Activated T-helper 9 cell treated with anti-CD3 and anti-CD28 coated beads, Interleukin-2, amount 50 U/mL, for 16 hours (primary cell): ENCODE data around the gene FBXW5.

Experiments
- DNase-seq: peaks from one replicate; pipeline ENCODE4 v3.0.0-alpha.2; 2020; ENCODE audit warnings: low read depth

FBXW5 gene

DNA sequence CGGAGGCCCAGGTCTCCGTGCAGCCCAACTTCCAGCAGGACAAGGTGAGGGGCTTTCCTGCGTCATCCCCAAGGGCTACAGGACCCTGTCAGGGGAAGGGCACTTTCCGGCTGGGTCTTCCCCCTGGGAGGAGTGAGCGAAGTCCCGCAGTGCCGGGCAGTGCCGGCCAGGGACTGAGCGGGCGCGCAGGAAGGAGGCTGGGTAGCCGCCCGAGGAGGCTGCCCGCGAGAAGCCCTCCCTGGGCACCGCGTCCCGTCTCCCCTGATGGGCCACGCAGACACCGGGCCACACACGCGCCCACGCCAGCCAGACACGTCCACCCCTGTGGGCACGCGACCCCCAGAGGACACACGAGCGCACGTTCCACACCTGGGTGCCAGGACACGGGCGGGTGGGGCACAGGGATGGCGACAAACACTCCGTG, 33.1 kb upstream of the FBXW5 start:
- DNase-seq = no peak

DNA sequence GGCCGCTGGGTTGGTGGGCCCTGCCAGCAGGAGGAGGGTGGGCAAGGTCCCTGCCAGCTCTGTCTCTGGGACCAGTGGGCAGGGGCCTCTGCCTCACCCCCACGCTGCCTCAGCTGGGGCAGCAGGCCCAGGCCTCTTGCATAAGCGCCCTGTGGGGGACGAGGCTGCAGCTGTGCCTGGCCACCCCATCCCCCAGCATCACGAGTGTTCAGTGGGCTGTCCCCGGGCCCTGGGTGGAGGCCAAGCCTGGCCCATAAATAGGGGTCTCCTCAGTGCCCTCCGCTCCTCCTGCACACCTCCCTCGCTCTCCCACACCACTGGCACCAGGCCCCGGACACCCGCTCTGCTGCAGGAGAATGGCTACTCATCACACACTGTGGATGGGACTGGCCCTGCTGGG, 32.7 kb upstream of the FBXW5 start, which contains the start of gene PTGDS:
Gene PTGDS (plus strand): TSS at position 282 of the 400 bp plus-strand sequence. CDS start 75 bp downstream, at position 357.
- DNase-seq = no peak

DNA sequence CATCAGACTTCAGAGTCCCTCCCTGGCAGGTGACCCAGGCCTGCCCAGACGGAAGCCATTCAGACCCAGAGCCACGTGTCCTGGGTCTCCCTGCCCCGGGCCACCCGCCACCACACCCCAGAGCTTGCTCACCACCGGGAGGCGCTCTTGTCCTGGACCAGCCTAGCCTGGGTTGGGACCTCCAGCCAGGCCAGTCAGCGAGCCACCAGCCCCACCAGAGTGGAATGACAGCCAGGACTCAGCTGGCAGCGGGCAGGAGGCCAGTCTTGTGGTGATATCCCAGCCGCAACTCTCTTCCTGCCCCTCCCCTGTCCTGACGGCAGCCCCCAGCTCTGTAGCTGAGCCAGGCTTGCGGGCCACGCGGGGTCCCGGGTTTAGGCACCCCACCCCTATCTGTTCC, 31.1 kb upstream of the FBXW5 start:
- DNase-seq = no peak

DNA sequence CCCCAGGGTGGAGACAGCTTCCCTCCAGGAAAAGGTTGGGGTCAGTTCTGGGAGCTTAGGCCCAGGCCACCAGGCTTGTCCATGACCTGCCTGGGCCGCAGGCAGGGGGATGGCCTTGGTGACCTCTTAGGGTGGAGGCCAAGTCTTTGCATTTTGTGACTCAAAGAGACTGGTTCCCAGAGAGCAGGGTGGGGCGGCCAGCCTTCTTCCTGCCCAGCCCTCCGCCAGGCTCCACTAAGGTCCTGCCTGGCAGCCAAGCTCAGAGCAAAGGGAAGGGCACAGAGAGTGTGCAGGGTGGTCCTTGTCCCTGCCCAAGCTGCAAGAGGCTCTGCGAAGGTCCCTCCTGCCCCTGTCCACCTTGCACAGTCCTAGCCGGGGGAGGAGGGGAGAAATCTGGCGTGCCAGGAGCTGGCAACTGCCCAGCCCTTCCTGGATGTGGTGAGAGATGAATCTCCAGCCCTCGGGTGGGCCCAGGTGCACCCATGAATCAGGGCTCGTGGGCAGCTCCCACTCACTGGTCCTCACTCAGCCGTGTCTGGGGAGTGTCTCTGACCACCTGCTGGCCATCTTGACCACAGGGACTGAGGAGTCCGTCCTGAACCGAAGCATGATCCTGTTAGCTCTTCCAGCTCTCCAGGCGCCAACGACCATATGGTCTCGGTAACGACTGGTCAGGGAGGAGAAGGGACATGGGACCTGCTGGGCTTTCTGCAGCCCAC, 30.4 kb upstream of the FBXW5 start:
- no peak for DNase-seq

DNA sequence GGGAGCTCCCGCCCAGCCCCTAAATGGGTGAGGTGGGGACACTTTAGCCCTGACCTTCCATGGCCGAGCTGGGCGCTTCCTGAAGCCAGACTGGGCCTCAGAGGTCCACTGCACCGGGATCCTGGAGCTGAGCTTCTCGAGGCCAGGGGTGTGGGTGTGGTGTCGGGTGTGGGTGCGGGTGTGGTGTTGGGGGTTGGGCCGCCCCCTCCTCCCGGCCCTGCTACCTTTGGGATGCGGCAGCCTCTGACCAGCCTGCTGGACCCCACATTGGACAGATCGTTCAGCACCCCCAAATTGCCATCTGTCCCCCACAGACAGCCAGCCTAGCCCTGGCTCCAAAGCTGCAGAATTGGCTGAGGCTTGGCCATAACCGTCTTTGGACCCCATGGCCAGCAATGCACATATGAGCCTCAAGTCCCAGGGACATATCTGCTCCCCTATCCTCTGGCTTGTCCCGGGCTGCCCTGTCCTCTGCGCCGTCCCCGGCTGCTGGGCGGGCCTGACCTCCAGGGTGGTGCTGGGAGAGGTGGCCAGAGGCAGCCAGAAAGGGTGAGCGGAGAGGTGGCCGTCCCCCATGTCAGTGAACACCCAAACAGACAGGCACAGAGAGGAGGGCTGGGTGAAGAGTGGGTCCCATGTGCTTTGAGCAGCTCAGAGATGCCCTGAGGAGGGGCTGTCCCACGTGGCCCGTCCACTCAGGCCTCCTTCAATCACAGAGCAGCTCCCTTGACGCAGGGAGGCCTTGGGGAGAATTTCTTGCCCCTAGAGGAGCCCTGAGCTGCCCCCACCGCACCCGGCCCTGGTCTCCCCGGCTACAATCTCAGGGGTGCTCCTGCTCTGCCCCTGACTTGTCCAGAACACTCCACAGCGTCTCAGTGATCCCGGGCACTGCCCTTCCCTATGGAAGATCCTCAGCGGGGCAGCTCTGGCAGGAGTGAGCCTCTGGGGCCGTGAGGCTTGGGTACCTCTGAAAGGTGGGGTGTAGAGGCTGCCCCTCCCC, 29.4 kb upstream of the FBXW5 start:
- no peak for DNase-seq

DNA sequence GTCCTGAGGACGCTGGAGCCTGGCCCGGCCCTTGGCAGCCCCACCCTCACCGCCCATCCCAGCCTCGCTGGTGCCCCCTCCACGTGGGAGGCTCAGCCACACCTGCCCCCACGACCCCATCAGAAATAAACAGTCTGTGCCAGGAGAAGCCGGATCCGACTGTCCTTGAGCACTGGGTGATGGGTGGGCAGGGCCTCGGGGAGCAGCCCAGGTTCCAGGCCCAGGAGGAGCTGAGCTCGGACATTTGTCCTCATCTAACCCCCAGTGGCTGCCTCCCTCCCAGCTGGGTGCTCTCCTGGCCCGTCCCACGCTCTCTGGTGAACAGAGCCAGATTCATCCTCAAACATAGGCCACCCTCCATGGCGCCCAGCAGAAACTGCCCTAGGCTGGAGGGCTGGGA, 28.2 kb upstream of the FBXW5 start:
- no peak for DNase-seq

DNA sequence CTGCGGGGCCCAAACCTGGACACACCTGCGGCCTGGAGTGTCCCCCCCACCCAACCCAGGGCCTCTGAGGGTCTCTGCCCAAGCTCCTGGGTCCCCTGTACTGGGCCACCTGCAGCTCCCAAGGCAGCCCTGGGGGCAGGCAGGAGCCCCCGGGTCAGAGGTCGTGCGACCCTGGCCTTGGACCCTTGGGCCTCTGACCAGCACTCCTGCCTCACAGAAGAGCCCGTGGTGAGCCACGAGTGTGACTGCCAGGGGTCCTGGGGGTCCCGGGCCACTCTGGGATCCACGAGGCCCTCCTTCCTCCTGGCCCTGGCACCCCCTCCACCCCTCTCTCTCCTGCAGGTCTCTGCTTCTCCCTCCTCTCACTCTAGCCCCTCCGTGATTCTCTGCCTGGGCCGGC, 27.8 kb upstream of the FBXW5 start:
- no peak for DNase-seq

DNA sequence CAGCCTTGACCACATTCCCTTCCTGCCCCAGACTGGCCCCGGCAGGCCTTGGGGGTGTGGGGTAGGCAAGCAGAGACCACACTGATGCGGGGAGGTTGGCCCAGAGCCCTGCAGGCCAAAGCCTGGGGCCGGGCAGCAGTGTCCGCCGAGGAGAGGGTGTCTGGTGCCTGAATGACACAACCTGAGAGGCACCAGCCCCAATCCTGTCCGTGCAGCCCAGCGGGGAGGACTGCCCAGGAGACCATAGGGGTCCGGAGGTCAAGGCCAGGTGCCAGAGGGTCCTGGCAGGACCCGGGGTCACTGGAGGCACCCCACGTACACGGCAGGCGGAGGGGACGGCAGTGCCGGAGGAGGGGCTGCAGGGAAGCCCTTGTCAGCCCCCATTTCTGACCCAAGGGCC, 27.2 kb upstream of the FBXW5 start:
- DNase-seq = no peak

DNA sequence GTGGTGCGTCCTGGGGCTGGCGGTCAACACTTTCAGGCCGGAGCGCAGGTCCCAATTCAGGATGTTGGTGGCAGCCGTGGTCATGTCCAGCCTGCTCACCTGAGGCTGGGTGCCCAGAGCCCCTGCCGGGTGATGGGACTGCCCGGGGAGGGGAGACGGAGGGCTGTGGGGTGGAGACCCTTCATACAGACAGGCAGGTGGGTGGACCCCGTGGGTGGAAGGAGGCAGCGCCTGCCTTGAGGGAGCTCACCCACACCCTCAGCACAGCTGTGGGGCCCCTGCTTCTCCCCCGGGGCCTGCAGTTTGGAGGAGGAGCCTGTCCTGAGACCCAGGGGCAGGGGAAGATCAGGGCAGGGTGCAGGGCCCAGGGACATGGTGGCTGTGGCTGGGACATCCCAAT, 25.8 kb upstream of the FBXW5 start:
- DNase-seq = no peak

DNA sequence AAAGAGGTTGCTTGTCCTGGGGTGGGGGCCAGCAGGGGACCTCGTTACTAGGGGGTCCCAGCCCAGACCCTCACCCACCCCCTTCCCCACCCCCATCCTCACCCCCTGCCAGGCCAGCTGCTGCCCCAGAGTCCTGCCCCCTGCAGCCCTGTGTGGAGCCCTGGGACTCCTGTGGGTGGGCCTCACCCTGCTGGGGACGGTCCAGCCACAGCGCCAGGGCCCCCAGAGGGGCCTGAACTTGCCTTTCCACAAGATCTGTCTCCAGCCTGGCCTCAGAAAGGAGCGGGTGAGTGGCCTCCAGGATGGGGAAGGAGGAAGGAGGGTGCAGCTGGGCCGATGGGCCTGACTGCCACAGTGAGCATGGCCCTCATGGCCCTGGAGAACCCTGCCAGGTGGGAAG, 25.2 kb upstream of the FBXW5 start:
- DNase-seq = no peak

DNA sequence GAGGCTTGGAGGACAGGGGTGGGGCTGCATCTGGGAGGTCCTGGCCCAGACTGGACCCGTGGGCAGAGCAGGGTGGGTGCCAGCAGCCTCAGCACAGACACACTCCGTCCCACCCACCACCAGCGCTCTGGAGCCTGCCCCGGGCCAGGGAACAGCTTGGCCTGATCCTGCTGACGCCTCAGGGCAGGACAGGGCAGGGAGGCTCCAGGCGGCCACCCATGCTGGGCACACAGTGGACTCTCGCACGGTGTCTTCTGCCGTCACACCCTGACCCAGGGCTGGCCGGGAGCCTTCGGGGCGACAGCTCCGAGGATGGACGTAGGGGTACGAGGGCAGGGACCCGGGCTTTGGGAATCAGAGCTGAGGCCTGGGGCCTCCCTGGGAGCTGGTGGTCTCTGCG, 24.6 kb upstream of the FBXW5 start:
- DNase-seq = no peak

DNA sequence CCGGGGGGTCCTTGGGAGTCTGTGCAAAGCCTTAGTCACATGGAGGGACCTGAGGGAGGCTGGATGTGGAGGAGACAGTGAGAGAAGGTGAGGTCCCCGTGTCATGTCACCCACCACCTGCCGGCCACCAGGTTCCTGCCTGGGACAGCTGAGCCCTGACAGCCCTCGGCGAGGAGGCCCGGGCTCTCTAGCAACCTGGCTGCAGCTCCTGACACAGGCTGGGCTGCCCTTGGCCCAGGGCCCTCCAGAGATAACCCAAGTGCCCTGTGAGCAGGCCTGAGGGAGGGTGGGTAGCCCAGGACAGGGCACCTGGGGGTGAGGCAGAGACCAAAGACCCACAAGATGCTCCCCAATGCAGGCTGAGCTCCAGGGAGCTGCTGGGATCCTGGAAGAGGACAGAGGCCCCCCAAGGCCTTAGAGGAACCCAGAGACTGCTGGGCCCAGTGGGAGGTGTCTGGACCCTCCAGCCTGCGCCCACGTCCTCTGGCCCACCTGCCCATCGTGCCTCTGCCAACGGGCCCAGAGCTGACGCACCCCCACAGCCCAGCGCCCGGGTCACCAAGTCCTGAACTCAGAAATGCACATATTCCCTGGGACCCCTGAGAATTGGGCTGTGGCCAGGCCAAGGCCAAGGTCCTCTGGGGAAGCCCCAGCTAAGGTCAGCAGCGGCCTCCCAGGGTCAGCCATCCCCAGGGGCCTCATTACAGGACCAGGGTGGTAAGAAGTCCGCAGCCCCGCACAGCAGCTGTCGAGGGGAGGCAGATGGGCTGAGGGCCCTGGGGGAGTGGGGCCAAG, 24.0 kb upstream of the FBXW5 start:
- DNase-seq = no peak

DNA sequence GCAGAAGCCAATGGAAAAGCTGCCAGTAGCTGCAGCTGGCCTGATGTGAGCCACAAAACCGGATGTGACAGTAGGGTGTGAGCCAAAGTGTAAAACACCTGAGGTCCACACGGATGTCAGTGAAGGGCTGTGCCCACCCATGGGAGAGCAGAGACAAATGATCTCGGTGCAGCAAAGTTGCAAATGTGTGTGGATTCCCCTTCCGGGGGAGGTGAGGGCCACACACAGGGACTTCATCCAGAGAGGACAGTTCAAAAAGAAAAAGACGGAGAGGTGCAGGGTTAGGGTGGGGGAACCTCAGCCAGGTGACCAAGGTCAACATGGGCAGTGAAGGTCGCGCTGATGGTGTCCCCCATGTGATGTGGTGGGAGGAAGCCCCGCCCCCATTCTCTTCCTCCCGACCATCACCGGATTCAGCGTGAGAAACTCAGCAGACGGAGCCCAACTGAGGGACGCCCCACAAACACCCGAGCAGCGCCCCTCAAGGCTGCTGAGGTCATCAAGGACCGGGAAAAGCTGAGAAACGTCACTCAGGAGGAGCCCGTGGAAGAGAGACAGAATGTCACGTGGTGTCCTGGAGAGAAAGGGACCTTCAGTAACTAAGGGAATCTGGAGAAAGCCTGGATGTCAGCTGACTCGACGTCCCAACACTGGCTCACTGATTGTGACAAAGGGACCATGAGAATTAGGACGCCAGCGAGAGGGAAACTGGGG, 21.4 kb upstream of the FBXW5 start:
- DNase-seq = no peak

DNA sequence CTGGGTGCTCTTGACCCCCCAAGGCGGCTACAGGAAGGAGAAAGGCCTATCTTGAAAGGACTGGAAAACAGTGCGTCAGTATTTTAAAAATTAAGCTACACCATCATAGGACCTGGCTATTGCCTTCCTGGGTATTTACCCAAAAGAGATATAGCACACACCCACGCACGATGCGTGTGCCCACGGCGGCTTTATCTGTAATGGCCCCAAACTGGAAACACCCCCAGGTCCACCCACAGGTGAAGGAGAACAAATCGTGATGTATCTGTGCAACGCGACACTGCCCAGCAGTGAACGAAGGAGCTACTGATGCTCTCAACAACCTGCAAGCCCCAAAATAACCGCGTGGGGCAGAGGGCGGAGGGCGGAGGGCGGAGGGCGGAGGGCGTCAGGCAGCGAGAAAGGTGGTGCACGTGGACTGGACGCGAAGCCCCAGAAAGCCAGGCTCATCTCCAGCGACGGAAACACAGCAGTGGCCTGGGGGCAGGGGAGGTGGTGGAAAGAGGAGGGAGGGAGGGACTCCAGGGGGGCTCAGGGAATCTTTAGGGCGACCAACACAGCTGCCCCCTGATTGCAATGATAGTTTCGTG, 20.4 kb upstream of the FBXW5 start:
- no peak for DNase-seq

DNA sequence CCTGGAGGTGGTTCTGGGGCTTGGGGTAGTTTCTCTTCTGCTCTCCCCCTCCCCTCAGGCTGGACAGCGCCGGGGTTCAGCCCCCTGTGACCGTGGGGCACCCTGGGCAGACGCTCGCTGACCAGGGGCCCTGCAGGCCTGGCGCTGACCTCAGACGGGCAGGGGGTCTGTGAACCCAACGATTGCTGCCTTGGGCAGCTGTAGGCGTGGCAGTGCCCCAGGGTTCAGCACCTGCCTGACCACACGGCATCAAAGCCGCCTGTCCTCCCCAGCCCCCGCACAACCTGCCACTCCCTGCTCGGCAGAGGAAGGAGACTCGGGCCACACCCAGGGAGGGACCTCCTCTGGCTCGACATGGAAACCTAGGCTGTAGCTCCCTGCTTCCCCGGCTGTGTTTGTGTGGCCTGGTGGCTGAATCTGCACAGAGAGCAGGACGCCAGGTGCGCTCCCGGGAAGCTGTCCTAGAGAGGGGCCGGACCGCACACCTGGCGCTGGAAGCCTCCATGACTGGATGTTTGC, 19.7 kb upstream of the FBXW5 start:
- no peak for DNase-seq

DNA sequence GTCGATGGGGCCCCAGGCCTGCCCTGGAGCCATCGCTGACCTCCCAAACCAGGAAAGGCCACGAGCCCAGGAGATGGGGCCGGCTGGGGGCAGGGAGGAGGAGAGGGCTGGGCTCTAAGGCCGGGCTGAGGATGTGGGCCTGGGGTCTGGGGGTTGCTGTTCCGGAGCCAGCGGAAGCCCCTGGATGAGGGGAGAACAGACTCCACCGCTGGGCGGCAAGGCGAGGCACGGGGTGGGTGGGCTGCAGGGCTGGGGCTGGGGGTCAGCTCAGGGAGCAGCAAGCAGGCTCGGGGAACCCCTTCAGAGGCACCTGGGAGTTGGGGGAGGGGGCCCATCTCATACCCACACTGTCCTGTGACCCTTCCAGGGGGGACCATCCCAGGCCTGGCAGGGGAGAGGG, 19.2 kb upstream of the FBXW5 start:
- no peak for DNase-seq

DNA sequence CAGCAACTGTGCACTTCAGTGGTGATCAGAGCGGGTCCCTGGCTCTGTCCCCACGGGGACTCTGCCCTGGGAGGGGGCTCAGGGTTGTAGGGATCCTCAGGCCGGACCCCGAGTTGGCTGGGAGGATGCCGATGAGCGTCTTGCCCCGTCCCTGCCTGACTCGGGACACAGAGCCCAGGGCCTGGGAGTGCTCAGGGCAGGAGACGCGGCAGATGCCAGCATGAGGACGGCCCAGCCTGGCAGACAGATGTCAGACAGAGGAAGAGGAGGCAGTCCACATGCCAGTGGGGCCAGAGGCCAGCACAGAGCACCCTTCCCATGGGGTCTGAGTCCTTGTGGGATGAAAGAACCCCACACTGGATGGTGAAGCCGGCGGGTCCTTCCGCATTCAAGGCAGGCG, 18.8 kb upstream of the FBXW5 start:
- no peak for DNase-seq

DNA sequence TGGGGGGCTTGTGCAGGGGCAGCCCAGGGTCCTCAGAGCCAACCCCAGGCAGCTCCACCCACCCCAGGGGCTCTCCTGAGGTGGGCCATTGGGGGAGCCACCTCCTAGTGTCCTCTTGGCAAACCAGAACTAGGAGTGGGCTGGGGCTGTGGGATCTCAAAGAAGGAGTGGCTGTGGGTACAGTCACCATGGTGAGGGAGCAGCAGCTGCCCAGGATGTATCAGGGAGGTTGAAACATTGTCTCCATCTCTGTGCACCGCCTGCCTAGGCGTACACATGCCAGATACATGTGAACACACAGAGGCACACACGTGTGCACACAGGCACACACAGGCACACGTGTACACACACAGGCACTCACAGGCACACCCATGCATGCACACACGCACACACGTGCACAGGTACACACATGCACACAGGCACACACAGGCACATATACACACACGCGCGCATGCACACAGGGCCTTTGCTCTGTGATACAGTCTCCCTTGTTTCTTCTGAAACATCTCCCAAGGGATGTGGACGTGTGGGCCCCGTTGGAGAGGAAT, 18.2 kb upstream of the FBXW5 start:
- DNase-seq = no peak

DNA sequence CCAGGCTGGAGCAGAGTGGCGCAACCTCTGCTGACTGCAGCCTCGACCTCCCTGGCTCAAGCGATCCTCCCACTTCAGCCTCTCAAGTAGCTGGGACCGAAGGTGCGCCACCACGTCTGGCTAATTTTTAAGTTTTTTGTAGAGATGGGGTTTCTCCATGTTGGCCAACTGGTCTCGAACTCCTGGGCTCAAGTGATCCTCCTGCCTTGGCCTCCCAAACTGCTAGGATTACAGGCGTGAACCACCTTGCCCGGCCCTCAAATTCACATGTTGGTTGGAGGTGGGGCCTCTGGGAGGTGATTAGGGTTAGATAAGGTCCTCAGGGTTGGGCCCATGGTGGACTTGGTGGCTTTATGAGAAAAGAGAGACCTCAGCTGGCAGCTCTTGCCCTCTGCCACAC, 17.6 kb upstream of the FBXW5 start:
- DNase-seq = no peak

DNA sequence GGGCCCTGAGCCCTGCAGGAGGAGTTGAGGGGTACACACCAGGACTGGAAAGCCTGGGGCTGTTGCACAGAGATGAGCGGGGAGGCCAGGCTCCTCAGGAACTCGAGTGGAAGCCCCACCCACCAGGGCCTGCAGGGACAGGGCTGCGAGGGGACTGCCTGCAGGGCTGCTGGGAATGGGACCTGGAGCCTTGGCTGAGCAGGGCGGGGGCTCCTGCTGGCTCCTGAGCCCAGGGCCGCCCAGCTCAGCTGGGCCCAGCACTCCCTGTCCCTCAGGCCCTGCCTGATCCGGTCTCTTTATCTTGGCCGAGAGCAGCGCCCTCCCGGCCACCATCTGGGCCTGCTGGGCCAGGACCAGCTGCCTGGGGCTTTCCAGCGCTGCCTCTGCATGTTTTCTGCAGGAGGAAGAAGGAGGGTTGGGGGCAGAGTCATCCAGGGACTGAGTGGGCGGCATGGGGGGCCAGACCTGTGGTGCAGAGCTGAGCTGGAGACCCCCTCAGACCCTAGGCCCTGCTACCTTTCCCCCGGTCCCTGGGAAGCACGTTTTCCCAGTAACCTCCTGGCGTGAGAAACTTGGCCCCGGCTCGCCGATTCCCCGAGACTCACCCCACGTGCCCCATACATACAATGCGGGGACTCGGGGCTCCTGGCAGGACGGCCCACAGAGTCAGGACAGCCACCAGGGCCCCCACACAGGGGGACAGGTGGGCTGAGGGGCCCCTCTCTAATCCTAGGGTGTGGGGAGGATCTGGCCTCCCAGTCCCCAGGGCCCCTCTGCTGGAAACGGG, 16.9 kb upstream of the FBXW5 start:
- DNase-seq = no peak
